Measurements from ENCODE around the gene ADCY5.
"Not testable (repeated sequence)": the region's sequence is repeated elsewhere in the genome, so short reads cannot be mapped to it uniquely, and the experiment has no call there.

Gene ADCY5

DNA sequence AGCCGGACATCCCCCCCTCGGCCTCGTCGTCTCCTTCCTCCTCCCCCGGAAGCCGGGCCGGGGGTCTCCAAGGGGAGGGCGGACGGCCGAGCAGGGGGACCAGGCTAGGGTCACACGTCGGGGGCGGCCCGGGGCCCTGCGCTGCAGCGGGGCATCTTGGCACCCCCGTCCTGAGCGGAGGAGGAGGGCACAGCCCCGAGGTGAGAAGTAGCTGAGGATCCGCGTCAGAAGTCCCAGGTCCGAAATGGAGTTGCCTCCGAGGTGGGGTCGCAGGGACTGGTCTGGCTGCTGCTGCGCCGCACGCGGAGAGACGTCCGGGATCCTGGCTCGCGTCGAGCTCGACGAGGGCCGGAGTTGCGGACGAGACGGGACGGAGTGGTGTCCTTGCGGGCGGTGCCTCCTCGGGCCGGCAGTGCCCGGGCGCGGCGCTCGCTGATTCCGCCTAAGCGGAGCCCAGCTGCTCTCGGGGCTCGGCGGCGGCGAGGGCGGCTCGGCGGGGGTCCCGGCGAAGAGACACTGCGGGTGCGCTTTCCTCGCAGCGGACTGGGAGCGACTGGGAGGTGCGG is at the start of gene ADCY5:
Gene ADCY5, minus strand, starts transcription at position 555 of the 566 bp plus-strand sequence. Its CDS starts 545 bp downstream, at position 10.
- DNase-seq (ENCODE audit: low read depth): no peak

DNA sequence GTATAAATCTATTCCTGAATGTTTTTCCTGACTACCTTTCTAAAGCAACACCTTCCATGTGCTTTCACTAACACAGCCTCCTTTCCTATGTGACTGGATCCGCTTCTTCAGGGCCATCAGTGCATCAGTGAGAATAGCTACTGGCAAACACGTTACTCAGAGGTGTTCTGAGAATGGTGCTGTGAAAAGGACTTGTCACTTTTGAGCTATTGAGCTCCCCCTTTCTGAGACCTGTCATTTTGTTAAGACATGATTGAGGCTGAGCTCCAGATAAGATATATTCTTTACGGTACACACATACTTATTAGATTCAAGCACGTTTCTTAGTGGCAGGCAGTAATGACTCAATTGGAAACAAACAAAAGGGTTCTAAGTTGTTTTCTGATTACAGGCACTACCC is 45.0 kb upstream of the ADCY5 start:
- DNase-seq (ENCODE audit: low read depth): no peak

DNA sequence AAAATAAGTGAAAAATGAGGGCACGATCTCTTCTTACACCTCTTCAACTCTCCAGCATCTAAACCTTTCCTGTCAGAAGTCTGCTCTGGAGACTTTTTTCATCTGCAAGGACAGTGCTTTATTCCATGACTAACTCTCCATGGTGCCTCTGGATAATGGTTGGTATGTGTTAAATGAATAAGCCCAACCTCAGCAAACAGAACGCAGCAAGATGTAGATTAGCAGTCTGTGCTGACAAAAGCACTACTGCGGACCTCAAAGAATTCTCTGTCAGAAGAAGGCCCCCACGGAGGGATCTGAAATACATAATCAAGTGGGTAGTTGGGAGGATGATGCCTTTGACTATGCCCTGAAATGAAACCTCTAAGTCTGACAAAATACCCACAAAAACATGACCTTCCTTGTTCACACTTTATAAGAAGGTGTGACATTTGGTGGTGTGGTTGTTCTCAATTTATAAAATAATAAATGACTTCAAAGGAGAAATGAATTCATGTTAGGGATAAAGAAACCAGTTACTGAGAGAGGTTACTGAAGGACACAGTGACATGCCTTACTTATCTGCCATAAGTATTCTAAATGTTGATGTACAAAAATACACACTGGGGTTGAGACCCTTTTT is 43.2 kb upstream of the ADCY5 start:
- no peak for DNase-seq (ENCODE audit: low read depth)

DNA sequence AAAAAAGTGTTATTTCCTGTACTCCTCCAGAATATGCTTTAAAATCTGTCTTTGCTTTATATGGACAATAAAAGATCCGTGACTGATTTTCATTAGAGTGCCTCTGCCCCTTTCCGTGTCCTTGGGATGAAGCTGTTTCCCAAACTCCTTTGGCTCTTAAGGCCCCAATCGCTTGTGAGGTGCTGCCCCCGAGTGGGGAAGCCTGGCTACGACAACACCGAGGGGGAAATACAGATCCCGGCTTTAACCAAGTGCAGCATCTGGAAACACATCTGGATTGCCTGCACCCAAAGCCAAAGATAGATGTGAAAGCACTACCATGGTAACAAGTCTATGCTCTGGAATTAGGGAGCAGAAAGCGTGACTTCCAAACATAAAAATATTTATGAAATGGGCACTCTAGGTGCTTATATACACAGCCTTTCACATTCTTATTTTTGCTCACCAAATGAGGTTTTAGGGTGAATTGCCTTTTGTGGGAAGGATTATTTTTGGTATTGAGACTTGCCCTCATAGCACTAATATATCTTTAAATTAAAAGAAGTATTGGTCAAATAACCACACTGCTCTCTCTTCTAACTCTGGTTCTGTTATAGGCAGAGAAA is 40.6 kb upstream of the ADCY5 start:
- peak; percentile 62 for DNase-seq (ENCODE audit: low read depth)

DNA sequence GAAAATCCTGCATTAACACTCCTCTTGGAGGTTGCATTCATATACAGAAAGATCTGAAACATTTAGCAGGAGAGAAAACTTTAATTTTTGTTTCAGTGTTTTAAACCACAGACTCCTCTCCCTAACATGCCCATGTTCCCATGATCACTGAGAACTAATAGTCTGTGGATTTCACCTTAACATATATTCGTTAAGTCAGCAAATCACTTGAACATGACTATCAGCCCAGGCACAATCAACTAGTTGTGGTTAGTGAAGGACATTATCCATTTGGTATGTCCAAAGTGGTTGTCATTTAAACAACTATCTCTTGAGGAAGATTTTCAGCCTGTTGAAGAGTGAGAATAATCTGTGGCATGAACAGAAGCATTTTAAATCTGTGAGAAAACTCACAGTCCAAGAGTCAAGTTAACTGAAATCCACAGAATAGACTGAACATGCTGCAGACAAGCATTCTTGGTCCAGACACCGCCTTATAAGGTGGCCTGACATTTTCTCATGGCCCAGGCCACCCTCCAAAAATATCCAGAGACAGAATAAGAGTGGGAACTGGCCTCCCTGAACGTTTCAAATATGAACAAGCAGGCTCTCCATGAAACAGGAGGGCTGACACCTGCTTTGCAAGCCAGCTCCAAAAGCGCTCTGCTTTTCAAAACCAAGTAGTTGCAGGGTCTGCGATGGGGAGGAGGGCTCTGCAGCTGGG is 39.9 kb upstream of the ADCY5 start:
- DNase-seq (ENCODE audit: low read depth): no peak

DNA sequence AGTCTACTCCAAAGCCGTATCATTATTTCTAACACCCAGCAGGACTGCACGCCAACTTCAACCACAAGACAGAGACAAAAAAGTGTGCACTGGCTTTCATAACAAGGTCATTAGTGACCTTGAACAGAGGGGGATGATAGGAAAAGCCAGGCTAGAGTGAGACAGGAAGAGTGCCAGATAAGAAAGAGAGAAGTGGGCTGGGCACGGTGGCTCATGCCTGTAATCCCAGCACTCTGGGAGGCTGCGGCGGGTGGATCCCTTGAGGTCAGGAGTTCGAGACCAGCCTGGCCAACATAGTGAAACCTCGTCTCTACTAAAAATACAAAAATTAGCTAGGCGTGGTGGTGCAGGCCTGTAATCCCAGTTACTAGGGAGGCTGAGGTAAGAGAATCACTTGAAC is 38.2 kb upstream of the ADCY5 start:
- not testable (repeated sequence) for DNase-seq (ENCODE audit: low read depth)

DNA sequence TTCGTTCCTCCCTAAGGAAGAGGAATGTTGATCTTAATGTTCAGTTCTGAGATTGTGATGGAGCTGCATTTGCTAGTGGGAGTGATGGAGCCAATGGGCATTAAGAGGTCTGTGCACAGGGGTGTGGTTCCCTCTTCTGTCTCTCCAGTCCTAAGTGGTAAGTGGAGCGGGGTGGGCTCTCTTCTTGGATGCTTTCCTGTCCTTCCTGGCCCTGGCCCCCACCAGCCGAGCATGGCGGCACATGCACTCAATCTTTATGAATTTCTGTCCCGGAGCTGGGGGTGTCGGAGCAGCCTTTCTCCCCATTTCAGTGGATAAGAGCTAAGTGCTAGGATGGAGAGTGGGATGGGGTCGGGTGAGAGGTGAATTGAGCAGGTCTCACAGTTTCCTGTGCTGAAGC is 37.6 kb upstream of the ADCY5 start:
- DNase-seq (ENCODE audit: low read depth): no peak

DNA sequence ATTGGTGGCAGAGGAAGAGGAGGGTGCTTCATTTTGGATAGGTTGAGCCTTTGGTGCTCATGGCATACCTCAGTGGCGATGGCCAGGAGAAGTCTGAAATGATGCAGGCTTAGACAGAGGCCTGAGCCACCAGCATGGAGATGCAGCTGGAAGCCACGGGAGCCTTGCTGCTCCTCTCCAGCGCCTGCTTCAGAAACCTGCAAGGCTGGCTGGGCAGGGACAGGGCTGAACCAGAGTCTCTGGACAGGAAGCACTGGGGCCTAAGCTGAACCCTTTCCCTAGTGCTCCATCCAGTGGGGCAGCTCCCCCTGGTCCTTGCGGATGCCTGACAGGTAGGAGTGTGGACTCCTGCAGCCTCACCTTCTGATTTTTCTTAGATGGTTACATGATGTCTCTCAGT is 36.7 kb upstream of the ADCY5 start:
- DNase-seq (ENCODE audit: low read depth): no peak

DNA sequence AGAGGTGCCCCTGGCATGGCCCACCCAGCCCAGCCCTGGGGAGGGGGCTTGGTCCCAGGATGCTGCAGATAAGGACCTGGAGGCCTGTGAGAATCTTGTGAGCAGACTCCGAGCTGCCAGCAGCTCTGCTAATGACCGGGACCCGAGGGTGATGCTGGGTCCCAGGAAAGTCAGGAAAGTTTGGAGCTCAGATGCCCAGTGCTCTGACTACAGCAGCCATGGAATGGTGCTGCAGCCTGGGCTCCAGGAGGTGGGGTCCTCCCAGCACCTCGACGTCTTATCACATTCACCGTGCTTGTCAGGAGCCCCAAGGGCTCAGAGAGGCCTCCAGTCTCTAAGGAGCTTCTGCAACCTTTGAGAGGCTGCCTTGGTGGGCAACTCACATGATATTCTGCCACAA is 34.3 kb upstream of the ADCY5 start:
- no peak for DNase-seq (ENCODE audit: low read depth)

DNA sequence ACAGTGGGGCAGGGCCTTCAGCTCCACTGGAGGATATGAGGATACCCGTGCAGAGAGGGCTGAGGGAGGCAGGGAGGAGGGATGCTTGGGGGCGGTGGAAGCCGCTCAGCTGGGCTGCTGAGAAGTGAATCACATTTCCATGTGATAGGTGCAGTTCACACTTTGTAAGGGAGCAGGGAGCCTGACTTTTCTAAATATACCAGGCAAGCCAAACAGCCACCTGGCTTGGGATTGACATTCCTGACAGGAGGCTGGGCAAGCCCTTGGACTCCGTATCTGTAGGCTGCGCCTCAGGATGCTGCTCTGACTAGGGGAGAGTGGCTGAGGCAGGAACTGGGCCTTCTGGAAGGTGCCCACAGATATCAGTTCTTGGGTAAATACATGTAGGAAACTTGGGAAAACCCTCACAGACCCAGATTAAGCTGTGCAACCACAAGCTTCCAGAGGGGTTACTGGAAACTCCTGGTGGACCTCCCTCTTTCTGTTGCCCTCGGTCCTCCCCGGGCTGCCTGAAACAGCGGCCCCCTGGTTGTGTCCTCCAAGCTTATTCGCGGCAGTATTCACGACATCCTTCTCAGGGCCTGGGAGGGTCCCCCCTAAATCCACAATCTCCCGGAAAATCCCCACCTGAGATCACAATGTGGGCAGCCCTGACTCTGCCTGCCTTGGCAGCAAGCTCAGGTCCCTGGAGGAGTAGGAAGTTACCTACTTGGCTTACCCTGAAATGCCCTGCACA is 33.0 kb upstream of the ADCY5 start:
- DNase-seq (ENCODE audit: low read depth): no peak

DNA sequence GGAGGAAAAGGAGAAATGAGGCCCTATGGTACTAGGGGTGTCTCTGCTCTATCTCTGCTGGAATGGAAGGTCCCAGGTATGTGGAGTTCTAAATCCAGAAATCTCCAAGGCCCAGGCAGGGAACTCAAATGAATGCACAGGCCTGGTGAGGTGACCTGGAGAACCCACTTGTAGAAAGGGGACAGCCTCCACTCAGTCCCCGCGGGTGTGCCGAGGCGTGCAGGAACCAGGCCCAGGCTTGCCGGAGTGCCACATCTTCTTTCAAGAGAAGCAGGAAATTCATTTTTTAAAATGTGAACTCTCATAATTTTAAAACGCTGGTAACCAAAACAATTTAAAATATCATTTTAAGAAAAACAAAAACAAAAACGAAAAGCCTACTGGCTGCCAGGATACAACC is 32.2 kb upstream of the ADCY5 start:
- DNase-seq (ENCODE audit: low read depth): no peak

DNA sequence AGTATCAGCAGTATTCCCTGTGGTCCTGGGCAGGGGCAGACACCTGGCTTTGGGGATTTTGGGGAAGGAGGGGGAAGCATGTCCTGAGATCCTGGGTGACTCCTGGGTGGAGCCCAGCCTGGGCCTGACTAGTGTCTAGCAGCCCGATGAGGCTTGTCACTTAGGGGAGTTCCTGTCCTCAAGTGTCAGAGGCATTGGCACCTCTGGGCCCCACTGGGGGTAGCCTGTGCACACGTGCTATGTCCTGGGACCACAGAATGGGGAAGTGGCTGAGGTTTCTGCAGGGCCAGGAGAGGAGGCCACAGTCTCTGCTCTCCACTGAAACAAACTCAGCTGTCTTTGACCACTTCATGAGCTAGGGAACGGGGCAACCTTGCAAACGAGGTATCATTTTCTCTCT is 31.5 kb upstream of the ADCY5 start:
- no peak for DNase-seq (ENCODE audit: low read depth)

DNA sequence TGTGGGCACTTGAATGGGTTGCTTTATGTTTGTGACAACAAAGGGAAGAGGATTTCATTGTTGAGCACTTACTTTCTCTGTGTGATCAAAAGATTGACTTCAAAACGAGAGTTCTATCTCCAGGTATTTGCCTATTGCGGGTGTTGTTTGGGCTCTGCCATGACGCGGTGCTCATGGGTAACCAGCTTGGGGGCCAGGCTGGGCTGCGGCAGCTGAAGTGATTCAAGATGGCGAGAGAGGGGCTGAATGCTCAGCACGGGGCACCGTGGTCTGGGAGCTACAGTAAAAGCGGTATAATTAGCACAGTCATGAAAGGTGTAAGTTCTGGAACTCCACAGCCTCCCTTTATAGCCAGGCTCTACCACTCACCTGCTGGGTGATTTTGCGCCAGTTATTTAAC is 31.0 kb upstream of the ADCY5 start:
- no peak for DNase-seq (ENCODE audit: low read depth)

DNA sequence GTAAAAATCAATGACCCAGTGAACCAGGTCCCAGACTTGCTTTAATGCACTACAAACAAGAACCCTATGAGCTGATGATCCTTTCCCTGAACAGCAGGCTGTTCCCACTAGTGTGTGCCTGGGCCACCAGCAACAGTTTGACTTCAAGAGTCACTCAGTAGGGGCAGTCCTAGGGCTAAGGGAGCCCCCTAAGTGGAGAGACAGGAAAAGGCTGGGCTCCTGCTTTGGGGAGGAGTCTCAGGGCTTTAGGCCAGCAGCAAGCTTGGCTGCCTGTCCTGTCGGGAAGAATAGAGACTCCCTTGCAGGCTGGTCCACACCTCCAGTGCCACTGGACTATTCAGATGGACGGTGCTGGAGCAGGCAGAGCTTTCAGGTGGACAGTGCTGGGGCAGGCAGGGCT is 29.4 kb upstream of the ADCY5 start:
- DNase-seq (ENCODE audit: low read depth): no peak

DNA sequence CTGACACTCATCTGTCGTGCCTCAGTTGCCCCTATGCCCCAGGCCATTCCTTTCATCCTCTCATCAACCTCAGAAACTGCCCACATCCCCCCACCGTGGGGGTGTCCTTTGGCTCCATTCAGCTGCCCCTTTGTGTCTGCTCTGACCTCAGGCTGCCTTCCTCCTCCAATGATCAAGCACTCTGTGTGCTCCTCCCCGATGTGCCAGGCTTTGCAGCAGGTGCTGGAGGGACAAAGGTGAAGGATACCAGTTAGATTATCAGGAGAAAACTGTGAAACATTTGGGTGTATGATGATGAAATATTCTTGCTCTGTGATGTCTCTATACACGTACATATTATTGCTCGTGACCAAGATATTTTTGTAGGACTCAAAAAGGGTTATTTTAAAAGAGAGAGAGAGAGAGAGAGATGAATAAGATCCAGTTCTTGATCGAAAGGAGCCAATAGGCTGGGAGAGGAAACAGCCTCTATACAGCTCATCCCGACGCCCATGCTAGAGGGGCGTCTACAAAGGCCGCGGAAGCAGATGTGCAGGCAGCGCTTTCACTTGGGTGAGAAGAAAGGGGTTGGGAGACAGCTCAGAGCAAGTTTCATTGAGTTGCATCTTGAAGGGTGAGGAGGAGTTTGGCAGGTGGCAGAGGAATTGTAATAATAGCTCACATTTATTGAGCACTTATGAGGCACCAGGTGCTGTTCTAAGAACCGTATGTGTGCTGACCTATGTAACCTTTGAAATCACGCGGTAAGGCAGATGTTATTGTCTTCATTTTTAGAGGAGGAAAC is 28.3 kb upstream of the ADCY5 start:
- DNase-seq (ENCODE audit: low read depth): no peak

DNA sequence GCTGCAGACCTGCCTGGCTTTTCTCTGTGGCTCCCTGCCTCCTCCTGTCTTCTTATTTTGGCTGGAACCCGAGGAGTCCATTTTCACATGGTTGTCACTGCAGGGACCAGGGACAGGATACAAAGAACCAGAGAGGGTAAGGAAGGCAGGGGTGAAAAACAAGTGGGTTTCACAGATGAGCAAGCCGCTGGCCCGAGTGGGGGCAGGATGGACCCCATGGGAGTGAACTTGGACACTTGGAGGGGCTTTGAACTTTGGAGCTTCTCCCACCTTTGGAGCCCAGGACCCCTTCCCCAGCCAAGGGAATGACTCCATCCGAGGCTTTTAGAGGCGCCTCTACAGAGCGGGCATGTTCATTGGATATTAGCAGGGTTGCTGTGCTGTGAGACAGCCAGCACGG is 26.9 kb upstream of the ADCY5 start:
- DNase-seq (ENCODE audit: low read depth): no peak

DNA sequence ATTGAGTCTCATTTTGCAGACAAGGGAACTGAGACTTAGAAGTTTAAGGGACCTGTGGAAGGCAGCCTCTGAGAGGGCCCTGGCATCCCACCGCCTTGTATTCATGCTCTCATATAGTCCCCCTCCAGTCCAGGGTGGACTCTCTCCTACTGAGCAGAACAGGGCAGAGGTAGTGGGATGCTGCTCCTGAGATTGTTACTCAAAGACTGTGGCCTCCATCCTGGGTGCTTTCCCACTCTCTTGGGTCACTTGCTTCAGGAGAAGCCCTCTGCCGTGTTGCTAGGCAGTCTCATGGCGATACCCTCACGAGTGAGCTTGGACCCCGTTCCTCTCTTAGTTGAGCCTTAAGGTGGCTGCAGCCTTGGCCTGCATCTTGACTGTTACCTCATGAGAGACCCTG is 22.2 kb upstream of the ADCY5 start:
- DNase-seq (ENCODE audit: low read depth): no peak

DNA sequence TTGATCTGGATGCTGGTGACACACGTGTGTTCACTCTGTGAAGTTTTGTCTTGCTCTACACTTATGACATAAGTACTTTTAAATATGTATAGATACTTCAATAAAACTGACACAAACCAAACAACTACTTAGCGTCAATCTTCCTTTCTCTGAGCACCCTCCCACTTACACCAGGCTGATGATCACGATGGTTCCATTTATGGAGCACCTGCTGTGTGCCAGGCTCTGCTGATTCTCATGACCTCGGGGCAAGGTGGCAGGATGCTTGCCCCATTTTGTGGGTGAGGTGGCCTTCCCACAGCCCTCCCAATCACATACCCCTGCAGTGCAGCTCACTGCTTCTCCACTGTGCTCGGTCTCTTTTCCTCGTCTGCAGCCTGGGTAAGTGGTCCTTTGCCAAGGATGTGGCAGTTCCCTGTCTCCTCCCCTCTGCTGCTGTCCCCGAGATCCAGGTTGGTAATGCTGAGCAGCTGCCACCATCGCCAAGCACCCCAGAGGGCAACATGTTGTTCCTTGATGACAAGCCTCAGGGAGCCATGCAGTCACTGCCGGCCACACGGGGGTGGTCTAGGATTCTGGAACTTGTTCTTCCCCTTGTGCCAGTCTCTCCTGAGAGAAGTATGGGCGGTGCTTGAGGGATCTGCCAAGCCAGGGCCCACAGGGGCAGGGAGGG is 20.6 kb upstream of the ADCY5 start:
- DNase-seq (ENCODE audit: low read depth): no peak

DNA sequence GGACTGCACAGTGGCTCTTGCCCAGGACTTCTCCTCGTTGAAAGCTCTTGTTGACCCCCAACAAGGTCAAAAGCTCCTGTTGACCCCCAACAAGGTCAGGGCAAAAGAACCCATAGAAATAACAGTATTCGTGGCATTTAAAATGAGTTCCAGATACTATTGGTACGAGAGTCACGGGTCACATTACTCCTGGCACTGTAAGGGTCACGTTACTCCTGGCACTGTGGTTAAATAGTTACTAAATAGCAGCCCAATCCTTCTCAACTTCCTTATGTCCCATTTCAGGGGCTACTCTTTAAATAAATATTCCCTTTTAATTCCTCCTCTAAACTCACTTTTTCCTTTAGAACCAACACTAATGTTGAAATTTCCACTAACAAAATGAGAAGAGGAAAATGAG is 18.2 kb upstream of the ADCY5 start:
- no peak for DNase-seq (ENCODE audit: low read depth)

DNA sequence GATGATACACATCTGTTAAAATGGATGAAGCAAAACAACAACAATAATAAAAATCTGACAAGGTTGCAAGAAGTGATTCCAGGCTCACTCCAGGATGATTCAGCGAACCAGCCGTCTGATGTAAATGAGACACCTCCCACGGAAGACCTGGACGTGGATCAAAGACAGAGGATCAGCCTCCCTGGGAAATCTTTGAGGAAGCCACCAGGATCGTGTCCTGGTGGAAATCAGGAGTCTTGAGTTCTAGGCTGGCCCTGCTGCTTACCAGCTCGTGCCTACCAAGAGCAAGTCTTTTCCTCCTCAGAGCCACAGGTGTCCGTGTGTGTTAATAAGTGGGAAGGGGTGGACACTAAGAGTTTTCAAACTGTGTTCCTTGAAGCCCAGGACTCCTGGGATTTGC is 15.3 kb upstream of the ADCY5 start:
- no peak for DNase-seq (ENCODE audit: low read depth)

DNA sequence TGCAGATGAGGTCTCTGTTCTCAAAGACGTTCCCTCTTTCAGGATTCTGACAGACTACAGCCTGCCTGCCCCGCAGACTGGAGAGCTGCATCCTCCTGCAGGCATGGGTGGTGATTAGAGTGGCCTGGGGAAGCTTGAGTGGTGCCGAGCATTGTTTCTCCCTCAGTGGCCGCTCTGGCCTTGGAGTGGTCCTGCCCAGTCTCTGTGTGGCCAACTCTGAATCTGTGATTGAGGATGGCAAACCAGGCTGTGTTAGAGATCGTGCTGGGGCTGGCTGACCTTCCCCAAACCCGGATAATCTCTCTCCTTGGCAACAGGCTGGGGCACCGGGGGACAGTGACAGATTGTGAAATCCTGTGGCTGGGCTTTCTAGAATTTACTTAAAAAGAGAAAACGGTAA is 11.0 kb upstream of the ADCY5 start:
- DNase-seq (ENCODE audit: low read depth): no peak
